ENCODE measurements around the gene GET4.

Gene GET4

DNA sequence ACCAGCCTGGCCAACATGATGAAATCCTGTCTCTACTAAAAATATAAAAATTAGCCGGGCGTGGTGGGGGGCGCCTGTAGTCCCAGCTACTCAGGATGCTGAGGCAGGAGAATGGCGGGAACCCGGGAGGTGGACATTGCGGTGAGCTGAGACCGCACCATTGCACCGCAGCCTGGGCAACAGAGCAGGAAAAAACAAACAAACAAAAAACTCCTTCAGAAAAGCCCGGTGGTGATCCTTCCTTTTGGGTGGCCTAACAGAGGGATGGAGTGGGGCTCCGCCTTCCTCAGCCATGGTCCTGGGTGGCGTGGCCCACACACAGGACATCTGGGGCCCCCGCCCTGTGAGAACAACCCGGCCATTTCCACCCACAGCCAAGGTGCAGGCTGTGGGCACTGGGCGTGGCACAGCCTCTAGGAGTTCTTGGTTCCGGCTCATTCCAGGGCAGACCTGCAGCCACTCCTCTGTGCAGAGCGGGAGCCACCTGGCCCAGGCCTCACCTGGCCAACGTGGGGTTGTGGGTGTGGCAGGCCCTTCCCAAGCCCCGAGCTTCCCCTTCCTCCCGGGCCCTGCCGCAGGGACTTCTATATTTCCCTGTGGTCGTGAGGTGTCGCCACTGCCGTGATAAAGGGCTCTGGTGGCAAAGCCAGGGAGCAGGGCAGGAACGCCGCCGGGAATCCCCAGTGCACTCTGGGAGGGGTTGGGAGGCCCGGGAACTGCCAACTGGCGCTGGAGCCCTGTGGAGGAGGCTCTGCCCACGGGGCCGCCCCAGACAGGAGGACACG is 37.6 kb downstream of the GET4 start:
- no peak for TF ChIP-seq GATA3 (IDR thresholded peaks at IDR 0.05; ENCODE audit: low read depth, low read length)
- TF ChIP-seq GATA2 (IDR thresholded peaks at IDR 0.05; ENCODE audit: low read depth, low read length), result no peak

DNA sequence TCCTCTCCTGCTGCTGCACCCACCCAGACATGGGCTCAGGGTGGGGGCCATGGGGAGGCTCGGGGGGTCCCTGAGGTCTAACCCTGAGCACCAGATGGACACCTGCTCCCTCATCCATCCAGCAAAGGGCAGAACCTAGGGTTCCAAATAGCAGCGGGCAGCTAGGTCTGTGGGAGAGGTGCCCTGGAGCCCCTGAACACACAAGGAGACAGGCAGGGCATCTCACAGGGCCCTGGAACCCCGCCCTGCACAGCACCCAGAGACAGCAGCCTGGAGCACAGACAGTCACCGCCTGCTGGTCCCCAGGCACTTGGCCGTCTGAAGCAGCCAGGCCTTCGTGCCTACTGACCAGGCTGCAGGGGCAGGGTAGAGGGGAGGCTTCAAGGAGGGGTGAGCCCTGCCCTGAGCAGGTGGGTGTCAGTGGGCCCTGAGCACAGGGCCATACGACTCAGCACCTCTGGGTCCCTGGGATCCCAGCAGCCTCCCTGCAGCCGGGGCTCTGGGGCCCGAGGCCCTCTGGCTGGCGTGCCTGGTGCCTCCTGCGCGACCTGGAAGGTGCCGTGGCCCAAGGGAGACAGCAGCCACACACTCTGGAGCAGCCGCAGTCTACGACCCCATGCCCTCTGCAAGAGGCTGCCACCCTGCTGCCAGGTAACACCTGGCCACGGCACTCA is 38.3 kb downstream of the GET4 start:
- TF ChIP-seq GATA3 (IDR thresholded peaks at IDR 0.05; ENCODE audit: low read depth, low read length), result no peak
- no peak for TF ChIP-seq GATA2 (IDR thresholded peaks at IDR 0.05; ENCODE audit: low read depth, low read length)

DNA sequence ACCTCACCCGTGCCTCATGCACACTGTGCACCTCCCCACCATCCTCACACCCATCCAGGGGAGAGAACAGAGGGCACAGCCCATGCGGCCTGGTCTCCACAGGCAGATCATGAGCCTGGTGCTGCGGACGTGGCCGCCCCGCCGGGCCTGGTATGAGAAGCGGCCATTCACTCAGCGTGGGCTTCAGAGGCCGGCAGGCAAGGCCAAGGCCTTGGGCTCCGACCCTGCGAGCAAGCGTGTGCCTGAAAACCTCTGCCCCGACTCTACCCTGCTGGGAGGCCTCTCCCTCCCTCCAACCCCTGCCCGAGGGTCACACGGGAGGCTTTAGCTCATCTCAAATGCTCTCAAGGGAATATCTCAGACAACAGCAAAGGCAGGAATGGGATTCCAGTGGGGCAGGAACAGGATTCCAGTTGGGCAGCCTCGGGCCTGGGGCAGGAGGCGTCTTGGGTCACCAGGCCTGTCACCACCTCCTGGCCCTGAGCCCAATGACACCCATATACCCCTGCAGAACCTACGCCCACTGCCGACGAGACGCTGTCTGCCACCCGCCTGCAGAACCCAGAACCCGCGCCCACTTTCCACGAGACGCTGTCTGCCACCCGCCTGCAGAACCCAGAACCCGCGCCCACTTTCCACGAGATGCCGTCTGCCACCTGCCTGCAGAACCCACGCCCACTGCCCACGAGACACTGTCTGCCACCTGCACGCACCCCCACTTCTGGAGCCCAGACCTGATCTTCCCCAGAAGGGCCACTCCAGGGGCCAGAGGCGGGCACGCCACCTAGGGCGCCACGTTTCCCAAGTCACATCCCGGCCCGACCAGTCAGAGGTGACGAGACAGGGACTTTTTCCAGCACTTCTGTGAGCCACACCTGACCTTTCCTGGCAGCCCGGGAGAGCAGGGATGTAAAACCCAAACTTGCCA is 39.2 kb downstream of the GET4 start:
- no peak for TF ChIP-seq GATA3 (IDR thresholded peaks at IDR 0.05; ENCODE audit: low read depth, low read length)
- no peak for TF ChIP-seq GATA2 (IDR thresholded peaks at IDR 0.05; ENCODE audit: low read depth, low read length)

DNA sequence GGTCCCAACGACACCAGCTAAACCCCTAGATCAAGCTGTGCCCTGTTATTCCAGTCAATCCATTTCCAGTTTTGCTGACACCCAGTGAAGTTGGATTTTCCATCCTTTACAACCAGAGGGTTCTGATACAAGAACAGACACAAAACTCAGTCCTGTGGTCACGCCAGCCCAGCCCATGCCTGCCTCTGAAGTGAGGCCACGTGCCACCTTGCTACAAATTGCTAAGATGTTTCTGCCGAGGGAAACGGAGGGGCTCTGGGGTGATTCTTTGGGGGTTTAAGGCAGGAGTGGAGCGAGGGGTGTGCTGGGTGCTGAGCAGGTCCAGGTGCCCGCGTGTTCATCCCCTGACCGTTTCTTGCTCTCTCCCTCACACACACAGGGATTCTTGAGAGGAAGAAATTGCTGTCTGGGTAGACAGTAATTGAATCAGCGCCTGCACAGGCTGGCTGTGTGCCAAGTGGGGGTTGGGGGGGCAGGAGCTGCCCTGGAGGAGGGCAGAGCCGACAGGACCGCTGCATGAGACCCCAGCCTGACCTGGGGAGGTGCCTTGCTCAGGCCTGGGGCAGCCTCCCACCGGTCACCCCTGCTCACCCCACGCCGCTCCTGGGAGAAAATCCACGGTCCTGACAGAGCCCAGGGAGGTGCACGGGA is 40.1 kb downstream of the GET4 start:
- TF ChIP-seq GATA3 (IDR thresholded peaks at IDR 0.05; ENCODE audit: low read depth, low read length), result no peak
- TF ChIP-seq GATA2 (IDR thresholded peaks at IDR 0.05; ENCODE audit: low read depth, low read length), result no peak

DNA sequence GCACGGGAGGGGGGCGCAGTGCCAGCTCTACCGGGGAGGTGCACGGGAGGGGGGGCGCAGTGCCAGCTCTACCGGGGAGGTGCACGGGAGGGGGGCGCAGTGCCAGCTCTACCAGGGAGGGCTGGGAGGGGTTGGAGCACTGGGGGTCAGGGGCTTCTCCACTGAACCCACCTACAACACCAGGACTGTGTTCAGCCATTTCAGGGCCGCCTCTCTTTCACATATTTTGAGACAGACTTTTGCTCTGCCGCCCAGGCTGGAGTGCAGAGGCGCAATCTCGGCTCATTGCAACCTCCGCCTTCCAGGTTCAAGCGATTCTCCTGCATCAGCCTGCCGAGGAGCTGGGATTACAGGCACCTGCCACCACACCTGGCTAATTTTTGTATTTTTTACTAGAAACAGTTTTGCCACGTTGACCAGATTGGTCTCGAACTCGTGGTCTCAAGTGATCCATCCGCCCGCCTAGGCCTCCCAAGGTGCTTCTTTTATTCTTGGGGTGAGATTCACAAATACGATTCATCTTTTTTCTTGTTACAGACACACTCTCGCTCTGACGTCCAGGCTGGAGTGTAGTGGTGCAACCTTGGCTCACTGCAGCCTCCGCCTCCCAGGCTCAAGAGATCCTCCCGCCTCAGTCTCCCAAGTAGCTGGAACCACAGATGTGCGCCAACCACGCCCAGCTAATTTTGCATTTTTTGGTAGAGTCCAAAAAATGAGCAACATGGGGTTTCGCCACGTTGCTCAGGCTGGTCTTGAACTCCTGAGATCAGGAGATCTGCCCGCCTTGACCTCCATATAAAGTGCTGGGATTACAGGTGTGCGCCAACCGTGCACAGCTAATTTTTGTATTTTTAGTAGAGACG is 41.1 kb downstream of the GET4 start:
- TF ChIP-seq GATA2 (IDR thresholded peaks at IDR 0.05; ENCODE audit: low read depth, low read length) (no peak), GATA3 (IDR thresholded peaks at IDR 0.05; ENCODE audit: low read depth, low read length) (no peak)

DNA sequence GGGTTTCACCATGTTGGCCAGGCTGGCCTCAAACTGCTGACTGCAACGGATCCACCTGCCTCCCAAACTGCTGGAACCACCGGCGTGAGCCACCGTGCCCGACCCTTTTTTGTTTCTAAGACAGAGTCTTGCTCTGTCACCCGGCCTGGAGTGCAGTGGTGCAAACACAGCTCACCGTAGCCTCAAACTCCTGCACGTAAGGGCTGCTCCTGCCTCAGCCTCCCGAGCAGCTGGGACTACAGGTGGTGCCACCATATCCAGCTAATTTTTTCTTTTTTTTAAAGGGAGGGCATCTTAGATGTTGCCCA is 41.7 kb downstream of the GET4 start:
- TF ChIP-seq GATA3 (IDR thresholded peaks at IDR 0.05; ENCODE audit: low read depth, low read length) (no peak), GATA2 (IDR thresholded peaks at IDR 0.05; ENCODE audit: low read depth, low read length) (no peak)

DNA sequence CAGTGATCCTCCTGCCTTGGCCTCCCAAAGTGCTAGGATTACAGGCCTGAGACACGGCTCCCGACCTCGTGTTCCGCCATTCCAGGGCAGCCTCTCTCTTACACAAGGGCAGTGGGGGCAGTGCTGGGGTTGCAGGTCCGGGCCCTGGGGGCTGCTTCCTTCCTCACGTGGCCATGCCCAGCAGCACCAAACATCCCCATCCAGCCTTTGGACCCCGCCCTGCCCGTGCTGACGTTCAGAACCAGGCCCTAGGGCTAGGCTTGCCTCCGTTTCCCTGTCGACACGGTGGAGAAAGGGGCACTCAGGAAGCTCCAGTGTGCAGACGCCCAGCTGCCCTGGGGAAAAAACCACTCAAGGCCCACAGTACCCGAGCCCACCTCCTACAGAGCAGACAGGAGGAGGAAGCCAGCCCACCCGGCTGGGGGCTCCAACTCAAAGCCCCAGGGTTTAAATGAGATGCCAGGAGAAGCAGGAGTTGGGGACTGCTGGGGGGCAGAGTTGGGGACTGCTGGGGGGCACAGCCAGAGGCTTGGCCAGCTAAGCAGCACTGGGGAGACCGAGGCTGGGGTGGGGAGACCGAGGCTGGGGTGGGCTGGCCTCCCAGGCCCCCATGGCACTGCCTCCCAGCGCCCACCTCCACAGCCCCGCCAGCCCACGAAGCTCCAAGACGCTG is 42.2 kb downstream of the GET4 start:
- no peak for TF ChIP-seq GATA2 (IDR thresholded peaks at IDR 0.05; ENCODE audit: low read depth, low read length)
- no peak for TF ChIP-seq GATA3 (IDR thresholded peaks at IDR 0.05; ENCODE audit: low read depth, low read length)

DNA sequence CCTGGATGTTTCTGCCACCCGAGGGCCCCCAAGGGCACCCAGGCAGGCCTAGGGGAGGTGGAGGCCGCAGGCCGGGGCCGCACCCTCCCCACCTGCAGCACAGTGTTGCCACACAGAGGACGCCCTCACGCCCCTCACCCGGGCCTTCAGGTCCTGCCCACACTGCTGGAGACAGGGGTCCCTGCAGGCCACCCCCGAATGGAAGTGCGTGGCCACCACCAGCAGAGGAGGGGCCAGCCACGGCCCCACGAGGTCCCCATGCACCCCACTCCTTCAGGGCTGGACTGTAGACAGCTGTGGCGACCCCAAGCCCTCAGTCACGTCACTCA is 42.7 kb downstream of the GET4 start:
- no peak for TF ChIP-seq GATA3 (IDR thresholded peaks at IDR 0.05; ENCODE audit: low read depth, low read length)
- TF ChIP-seq GATA2 (IDR thresholded peaks at IDR 0.05; ENCODE audit: low read depth, low read length), result no peak

DNA sequence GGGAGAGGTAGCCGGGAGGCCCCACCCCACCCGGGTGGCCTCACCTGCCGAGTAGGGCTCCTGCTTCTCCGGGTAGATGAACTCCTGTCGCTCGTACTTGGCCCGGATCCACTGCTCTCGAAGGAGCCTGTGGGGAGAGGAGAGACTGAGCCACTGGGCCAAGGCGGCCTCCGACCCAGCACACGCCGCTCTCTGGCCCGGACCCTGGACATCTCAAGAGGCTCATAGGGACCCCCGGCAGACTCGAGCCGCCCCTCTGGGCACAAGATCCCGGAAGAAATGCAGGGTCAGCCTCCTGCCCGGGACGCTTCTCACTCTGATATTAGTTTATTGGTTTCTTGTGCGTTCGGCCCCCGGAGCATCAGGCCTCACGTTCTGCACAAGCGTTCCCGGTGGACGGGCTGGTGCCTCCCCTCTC is 43.6 kb downstream of the GET4 start:
- TF ChIP-seq GATA2 (IDR thresholded peaks at IDR 0.05; ENCODE audit: low read depth, low read length), result no peak
- no peak for TF ChIP-seq GATA3 (IDR thresholded peaks at IDR 0.05; ENCODE audit: low read depth, low read length)

DNA sequence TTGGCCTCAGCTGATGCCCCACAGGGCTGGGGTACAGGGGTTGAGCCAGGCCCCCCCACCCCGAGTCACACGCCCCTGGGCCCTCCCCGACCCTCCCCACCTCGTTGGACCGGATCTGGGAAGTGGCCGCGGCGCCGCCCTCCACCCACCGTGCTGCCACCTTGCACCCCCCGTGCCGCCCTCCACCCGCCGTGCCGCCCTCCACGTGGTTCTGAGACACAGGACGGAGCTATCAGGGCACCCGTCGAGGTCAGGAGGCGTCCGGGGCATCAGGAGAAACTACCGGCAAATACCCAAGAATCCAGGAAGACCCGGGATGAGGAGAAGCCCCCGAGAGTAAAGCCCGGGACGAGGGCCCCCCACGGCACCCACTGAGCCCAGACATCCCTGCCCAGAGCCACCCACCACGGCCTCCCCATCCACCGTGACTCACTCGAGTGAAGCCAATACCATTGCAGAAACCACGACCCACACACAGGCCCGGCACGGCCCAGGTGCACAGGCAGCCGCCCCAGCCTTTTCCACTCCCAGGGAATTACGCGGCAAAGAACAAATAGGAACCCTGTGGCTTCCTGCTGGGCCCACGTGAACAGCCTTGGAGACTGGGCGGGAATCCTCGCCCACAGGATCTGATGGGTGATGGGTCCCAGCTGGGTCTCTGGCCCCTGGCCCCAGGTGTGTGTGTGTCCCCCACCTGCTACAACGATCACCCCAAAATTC is 44.2 kb downstream of the GET4 start:
- TF ChIP-seq GATA2 (IDR thresholded peaks at IDR 0.05; ENCODE audit: low read depth, low read length) (no peak), GATA3 (IDR thresholded peaks at IDR 0.05; ENCODE audit: low read depth, low read length) (no peak)

DNA sequence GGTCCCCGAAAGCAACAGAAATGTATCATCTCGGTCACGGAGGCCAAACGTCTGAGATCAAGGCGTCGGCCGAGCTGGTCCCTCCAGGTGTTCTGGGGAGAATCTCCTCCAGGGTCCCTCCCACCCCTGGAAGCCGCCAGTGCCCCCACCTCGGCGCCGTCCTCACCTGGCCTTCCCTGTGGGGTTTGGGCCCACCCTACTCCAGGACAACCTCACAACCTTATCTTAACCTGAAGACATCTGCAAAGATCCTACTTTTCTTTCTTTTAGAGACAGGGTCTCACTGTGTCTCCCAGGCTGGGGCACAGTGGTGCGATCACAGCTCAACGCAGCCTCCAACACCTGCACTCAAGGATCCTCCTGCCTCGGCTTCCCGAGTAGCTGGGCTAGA is 44.7 kb downstream of the GET4 start:
- TF ChIP-seq GATA2 (IDR thresholded peaks at IDR 0.05; ENCODE audit: low read depth, low read length) (no peak), GATA3 (IDR thresholded peaks at IDR 0.05; ENCODE audit: low read depth, low read length) (no peak)

All from SH-SY5Y (cell line).